Measurements from ENCODE around the gene TMEM30B. TPM values are rescaled to one million over a fixed set of nuclear protein-coding genes. Genes with fewer than 3 reads are reported as not detected.
A peak's percentile ranks its signal among the peaks of the same experiment; 100 is the strongest.
"Not testable (repeated sequence)": the region's sequence is repeated elsewhere in the genome, so short reads cannot be mapped to it uniquely, and the experiment has no call there.

The TMEM30B gene
- total and polyA plus RNA-seq, 2 experiments from 2014 or later, result 0.35 to 1.7 TPM

- H3F3A ChIP-seq (ENCODE audit: insufficient read depth), result no peaks in the 10 kb centered on the region
- H4K20me1 ChIP-seq (ENCODE audit: insufficient read depth), result no peaks in the 10 kb centered on the region
- H3K9me2 ChIP-seq (ENCODE audit: insufficient read depth), result no peaks in the 10 kb centered on the region
- no peak for DNase-seq
- peaks cover 58% of the 10 kb centered on the region for H3K27me3 ChIP-seq (replicated peaks; ENCODE audit: insufficient read depth)
- H2AFZ ChIP-seq, result peak overlapping the region; percentile 85
- no peaks in the 10 kb centered on the region for H3K4me1 ChIP-seq (ENCODE audit: insufficient read depth)
- no peaks in the 10 kb centered on the region for H3K36me3 ChIP-seq (ENCODE audit: low read depth)
- in situ Hi-C loops (cut with MboI), result no loop called here
- WGBS, 2 experiments (ENCODE audit: low coverage in 1 of 2, low lambda C conversion rate in 2 of 2, missing lambda C conversion rate in 2 of 2), result 3 to 4% methylated on average over 48 to 52 of the region's 63 CpGs
- H3K79me2 ChIP-seq (ENCODE audit: insufficient read depth), result no peaks in the 10 kb centered on the region
- no peak overlapping the region for H3K27ac ChIP-seq
- H3K9ac ChIP-seq, result no peak overlapping the region
- H3K9me3 ChIP-seq (ENCODE audit: low read depth), result no peaks in the 10 kb centered on the region
- peak overlapping the region; percentile 85 for H3K4me2 ChIP-seq (ENCODE audit: unreplicated experiment)
- TF ChIP-seq EZH2phosphoT487 (IDR thresholded peaks at IDR 0.05; ENCODE audit: insufficient read depth, low read depth) (no peak), EZH2 (IDR thresholded peaks at IDR 0.05; ENCODE audit: insufficient read depth, poor library complexity, severe bottlenecking) (no peak)
- H3K4me3 ChIP-seq, result peak overlapping the region; percentile 71
Measured at GRCh38 chr14:61322011-61322798, 41.1 kb upstream of the TMEM30B start.

DNA sequence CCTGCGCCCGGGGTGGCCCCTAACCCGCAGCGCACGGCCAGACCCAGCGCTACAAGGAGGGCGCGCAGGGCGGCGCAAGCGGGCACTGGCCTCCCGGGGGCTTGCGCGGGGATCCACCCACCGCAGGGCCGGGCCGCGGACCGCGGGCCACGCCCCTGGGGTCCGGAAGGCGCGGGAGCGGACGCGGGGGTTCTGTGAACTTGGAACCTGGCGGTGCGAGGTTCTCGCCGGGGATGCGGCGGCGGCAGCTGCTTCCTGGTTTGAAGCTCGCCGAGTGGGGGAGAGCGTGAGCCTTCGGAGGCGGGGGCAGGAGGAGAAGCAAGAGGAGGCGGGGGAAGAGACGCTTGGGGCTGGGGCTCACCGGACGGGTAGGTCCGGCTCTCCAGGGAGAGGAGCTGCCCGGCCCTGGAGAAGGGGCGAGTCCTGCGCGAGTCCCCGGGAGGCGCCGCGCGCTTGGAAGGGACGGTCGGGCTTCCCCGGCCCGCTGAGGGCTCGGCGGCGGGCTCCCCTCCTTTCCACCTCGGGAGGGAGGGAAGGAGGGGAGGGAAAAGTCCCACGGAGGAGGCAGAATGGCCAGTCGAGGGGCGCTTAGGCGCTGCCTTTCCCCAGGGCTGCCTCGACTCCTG lies 40.4 kb upstream of the TMEM30B start, which contains the start of gene PRKCH:
Gene PRKCH (plus strand): TSS at position 195 of the 626 bp plus-strand sequence. CDS start 523 bp downstream, outside the sequence.
- peak within 1 kb of the TSS; percentile 71 for H3K4me3 ChIP-seq
- H3K4me1 ChIP-seq (ENCODE audit: insufficient read depth), result no peaks in the 10 kb centered on the region
- peak; percentile 47 for DNase-seq
- WGBS, 2 experiments (ENCODE audit: low coverage in 1 of 2, low lambda C conversion rate in 2 of 2, missing lambda C conversion rate in 2 of 2), result 1 to 3% methylated on average over 50 to 64 of the region's 66 CpGs
- no peaks in the 10 kb centered on the region for H4K20me1 ChIP-seq (ENCODE audit: insufficient read depth)
- no peaks in the 10 kb centered on the region for H3K36me3 ChIP-seq (ENCODE audit: low read depth)
- in situ Hi-C loops (cut with MboI), result no loop called here
- no peaks in the 10 kb centered on the region for H3F3A ChIP-seq (ENCODE audit: insufficient read depth)
- no peaks in the 10 kb centered on the region for H3K79me2 ChIP-seq (ENCODE audit: insufficient read depth)
- H3K9me3 ChIP-seq (ENCODE audit: low read depth), result no peaks in the 10 kb centered on the region
- H3K9me2 ChIP-seq (ENCODE audit: insufficient read depth), result no peaks in the 10 kb centered on the region
- H3K4me2 ChIP-seq (ENCODE audit: unreplicated experiment), result peak within 1 kb of the TSS; percentile 85
- TF ChIP-seq EZH2 (IDR thresholded peaks at IDR 0.05; ENCODE audit: insufficient read depth, poor library complexity, severe bottlenecking) (no peak), EZH2phosphoT487 (IDR thresholded peaks at IDR 0.05; ENCODE audit: insufficient read depth, low read depth) (no peak)
- no peak within 1 kb of the TSS for H3K9ac ChIP-seq
- H2AFZ ChIP-seq, result peak within 1 kb of the TSS; percentile 85
- no peak within 1 kb of the TSS for H3K27ac ChIP-seq
- H3K27me3 ChIP-seq (replicated peaks; ENCODE audit: insufficient read depth), result peaks cover 58% of the 10 kb centered on the region

GRCh38 chr14:61320806-61321384 lies 39.8 kb upstream of the TMEM30B start:
- no peaks in the 10 kb centered on the region for H3K4me1 ChIP-seq (ENCODE audit: insufficient read depth)
- in situ Hi-C loops (cut with MboI), result no loop called here
- no peaks in the 10 kb centered on the region for H3K79me2 ChIP-seq (ENCODE audit: insufficient read depth)
- no peaks in the 10 kb centered on the region for H3F3A ChIP-seq (ENCODE audit: insufficient read depth)
- no peak overlapping the region for H3K9ac ChIP-seq
- no peaks in the 10 kb centered on the region for H3K36me3 ChIP-seq (ENCODE audit: low read depth)
- H3K4me2 ChIP-seq (ENCODE audit: unreplicated experiment), result peak overlapping the region; percentile 85
- no peaks in the 10 kb centered on the region for H3K9me3 ChIP-seq (ENCODE audit: low read depth)
- no peaks in the 10 kb centered on the region for H3K9me2 ChIP-seq (ENCODE audit: insufficient read depth)
- H3K27ac ChIP-seq, result no peak overlapping the region
- peak overlapping the region; percentile 85 for H2AFZ ChIP-seq
- DNase-seq, result no peak
- 34 to 38% methylated on average over 25 to 29 of the region's 29 CpGs for WGBS, 2 experiments (ENCODE audit: low coverage in 1 of 2, low lambda C conversion rate in 2 of 2, missing lambda C conversion rate in 2 of 2)
- TF ChIP-seq EZH2phosphoT487 (IDR thresholded peaks at IDR 0.05; ENCODE audit: insufficient read depth, low read depth) (no peak), EZH2 (IDR thresholded peaks at IDR 0.05; ENCODE audit: insufficient read depth, poor library complexity, severe bottlenecking) (no peak)
- peaks cover 63% of the 10 kb centered on the region for H3K27me3 ChIP-seq (replicated peaks; ENCODE audit: insufficient read depth)
- H3K4me3 ChIP-seq, result peak overlapping the region; percentile 71
- no peaks in the 10 kb centered on the region for H4K20me1 ChIP-seq (ENCODE audit: insufficient read depth)

DNA sequence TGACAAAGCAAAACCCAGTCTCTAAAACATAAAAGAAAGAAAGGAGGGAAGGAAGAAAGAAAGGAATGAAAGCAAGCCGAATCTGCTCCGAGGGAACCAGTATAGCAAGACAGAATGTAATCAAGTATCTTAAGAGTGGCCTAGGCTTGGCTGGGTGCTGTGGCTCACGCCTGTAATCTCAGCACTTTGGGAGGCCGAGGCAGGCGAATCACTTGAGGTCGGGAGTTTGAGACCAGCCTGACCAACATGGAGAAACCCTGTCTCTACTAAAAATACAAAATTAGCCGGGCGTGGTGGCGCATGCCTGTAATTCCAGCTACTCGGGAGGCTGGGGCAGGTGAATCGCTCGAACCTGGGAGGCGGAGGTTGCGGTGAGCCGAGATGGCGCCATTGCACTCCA lies 39.0 kb upstream of the TMEM30B start:
- DNase-seq; H3K9me3 ChIP-seq (ENCODE audit: low read depth); H3K79me2 ChIP-seq (ENCODE audit: insufficient read depth); H3K9me2 ChIP-seq (ENCODE audit: insufficient read depth); H3F3A ChIP-seq (ENCODE audit: insufficient read depth); H3K9ac ChIP-seq; H3K4me3 ChIP-seq; H3K27ac ChIP-seq; in situ Hi-C loops (cut with MboI); H4K20me1 ChIP-seq (ENCODE audit: insufficient read depth); H3K36me3 ChIP-seq (ENCODE audit: low read depth); H2AFZ ChIP-seq; H3K4me2 ChIP-seq (ENCODE audit: unreplicated experiment); H3K4me1 ChIP-seq (ENCODE audit: insufficient read depth): not testable (repeated sequence)
- H3K27me3 ChIP-seq (replicated peaks; ENCODE audit: insufficient read depth), result peaks cover 66% of the 10 kb centered on the region
- WGBS, 2 experiments (ENCODE audit: low coverage in 1 of 2, low lambda C conversion rate in 2 of 2, missing lambda C conversion rate in 2 of 2), result 85 to 96% methylated on average over 16 of the region's 16 CpGs

Measured in GM23248 (cell line).